ENCODE data around the gene GNG7.

GNG7 gene

DNA sequence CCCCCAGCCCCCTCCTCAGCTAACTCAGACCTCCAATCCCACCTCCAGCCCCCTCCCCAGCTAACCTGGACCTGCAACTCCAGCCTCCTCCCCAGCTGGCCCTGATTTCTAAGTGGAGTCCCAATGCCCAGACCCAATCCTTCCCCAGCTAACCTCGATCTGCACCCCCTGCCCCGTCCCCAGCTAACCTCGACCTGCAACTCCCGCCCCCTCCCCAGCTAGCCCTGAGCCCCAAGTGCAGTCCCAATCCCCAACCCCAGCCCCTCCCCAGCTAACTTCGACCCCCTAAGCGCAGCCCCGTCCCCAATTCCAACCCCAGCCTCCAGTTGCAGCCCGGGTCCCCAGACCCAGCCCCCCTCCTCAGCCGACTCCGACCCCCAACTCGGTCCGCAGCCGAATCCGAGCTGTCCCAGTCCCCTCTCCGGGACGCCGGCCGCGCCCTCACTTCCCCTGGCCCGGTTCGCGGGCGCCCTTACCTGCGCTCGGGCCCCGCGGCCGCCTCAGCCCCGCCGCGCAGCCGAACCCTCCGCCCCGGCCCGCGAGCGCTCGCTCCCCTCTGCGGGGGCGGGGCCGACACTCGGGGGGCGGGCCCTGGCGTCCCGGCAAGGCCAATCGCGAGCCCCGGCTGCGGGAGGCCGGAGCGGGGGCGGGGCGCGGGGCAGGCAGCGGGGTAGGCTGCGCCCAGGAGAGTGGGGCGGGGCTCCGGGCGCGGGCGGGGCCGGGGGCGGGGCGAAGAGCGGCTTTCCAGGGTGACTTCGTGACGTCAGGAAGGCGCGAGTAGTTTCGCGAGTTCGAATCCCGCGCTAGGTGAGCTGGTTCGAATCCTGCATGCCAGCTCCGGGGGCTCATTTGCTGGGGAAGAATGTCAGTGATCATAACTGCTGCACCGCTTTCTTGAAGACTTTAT lies at the start of gene GNG7:
Gene GNG7 (minus strand): TSS at position 525 of the 907 bp plus-strand sequence. CDS start 182,006 bp downstream, outside the sequence.
- Histone ChIP-seq H3K9me3 (ENCODE audit: control insufficient read depth, low read length) (no peaks in the 10 kb centered on the region), H3K27me3 (ENCODE audit: control insufficient read depth, insufficient read depth, low read length) (no peaks in the 10 kb centered on the region), H2AFZ (peak within 1 kb of the TSS; percentile 74), H3K4me2 (ENCODE audit: low read length) (peak within 1 kb of the TSS; percentile 68), H3K9ac (peak within 1 kb of the TSS; percentile 19), H3K4me3 (ENCODE audit: low read depth, low read length) (peak within 1 kb of the TSS; percentile 66), H3K27ac (peak within 1 kb of the TSS; percentile 39), H3K79me2 (no peaks in the 10 kb centered on the region), H3K36me3 (ENCODE audit: control insufficient read depth, insufficient read depth, low read length) (no peaks in the 10 kb centered on the region), H3K4me1 (peaks cover 8% of the 10 kb centered on the region)
- TF ChIP-seq, protein P1, sequence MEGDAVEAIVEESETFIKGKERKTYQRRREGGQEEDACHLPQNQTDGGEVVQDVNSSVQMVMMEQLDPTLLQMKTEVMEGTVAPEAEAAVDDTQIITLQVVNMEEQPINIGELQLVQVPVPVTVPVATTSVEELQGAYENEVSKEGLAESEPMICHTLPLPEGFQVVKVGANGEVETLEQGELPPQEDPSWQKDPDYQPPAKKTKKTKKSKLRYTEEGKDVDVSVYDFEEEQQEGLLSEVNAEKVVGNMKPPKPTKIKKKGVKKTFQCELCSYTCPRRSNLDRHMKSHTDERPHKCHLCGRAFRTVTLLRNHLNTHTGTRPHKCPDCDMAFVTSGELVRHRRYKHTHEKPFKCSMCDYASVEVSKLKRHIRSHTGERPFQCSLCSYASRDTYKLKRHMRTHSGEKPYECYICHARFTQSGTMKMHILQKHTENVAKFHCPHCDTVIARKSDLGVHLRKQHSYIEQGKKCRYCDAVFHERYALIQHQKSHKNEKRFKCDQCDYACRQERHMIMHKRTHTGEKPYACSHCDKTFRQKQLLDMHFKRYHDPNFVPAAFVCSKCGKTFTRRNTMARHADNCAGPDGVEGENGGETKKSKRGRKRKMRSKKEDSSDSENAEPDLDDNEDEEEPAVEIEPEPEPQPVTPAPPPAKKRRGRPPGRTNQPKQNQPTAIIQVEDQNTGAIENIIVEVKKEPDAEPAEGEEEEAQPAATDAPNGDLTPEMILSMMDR (IDR thresholded peaks at IDR 0.05), result no peak

- Histone ChIP-seq H3K79me2 (no peaks in the 10 kb centered on the region), H3K36me3 (ENCODE audit: control insufficient read depth, insufficient read depth, low read length) (no peaks in the 10 kb centered on the region), H3K27me3 (ENCODE audit: control insufficient read depth, insufficient read depth, low read length) (no peaks in the 10 kb centered on the region), H3K4me1 (no peaks in the 10 kb centered on the region), H2AFZ (no peak overlapping the region), H3K4me2 (ENCODE audit: low read length) (no peak overlapping the region), H3K9ac (no peak overlapping the region), H3K9me3 (ENCODE audit: control insufficient read depth, low read length) (no peaks in the 10 kb centered on the region), H3K4me3 (ENCODE audit: low read depth, low read length) (no peak overlapping the region), H3K27ac (no peak overlapping the region)
- TF ChIP-seq, protein P1 (IDR thresholded peaks at IDR 0.05), result no peak
These were observed 48.9 kb upstream of the GNG7 start for GRCh38 chr19:2751438-2751830.

GRCh38 chr19:2750808-2751437 lies 48.4 kb upstream of the GNG7 start:
- Histone ChIP-seq H3K27ac (no peak overlapping the region), H3K27me3 (ENCODE audit: control insufficient read depth, insufficient read depth, low read length) (no peaks in the 10 kb centered on the region), H3K4me3 (ENCODE audit: low read depth, low read length) (no peak overlapping the region), H2AFZ (no peak overlapping the region), H3K4me2 (ENCODE audit: low read length) (no peak overlapping the region), H3K9ac (no peak overlapping the region), H3K36me3 (ENCODE audit: control insufficient read depth, insufficient read depth, low read length) (no peaks in the 10 kb centered on the region), H3K79me2 (no peaks in the 10 kb centered on the region), H3K4me1 (no peaks in the 10 kb centered on the region), H3K9me3 (ENCODE audit: control insufficient read depth, low read length) (no peaks in the 10 kb centered on the region)
- TF ChIP-seq, protein P1 (IDR thresholded peaks at IDR 0.05), result no peak

DNA sequence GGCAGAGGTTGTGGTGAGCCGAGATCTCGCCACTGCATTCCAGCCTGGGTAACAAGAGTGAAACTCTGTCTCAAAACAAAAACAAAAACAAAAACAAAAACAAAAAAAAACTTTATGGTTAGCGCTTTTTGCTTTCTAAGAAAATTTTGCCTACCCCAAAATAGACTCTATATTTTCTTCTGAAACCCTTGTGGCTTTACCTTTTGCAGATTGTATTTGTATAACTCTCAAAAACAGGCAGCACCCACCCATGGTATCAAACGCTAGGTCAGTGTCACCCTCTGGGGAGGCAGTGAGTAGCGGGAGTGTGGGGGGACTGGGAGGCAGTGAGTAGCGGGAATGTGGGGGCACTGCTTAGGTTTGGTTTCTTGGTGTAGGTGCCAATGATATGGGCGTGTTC lies 44.9 kb upstream of the GNG7 start:
- TF ChIP-seq, protein P1 (IDR thresholded peaks at IDR 0.05), result no peak
- no peaks in the 10 kb centered on the region for H3K9me3 ChIP-seq (ENCODE audit: control insufficient read depth, low read length)
- no peak overlapping the region for H3K4me3 ChIP-seq (ENCODE audit: low read depth, low read length)
- no peaks in the 10 kb centered on the region for H3K4me1 ChIP-seq
- H2AFZ ChIP-seq, result no peak overlapping the region
- no peak overlapping the region for H3K27ac ChIP-seq
- H3K9ac ChIP-seq, result no peak overlapping the region
- no peaks in the 10 kb centered on the region for H3K27me3 ChIP-seq (ENCODE audit: control insufficient read depth, insufficient read depth, low read length)
- H3K4me2 ChIP-seq (ENCODE audit: low read length), result no peak overlapping the region
- no peaks in the 10 kb centered on the region for H3K79me2 ChIP-seq
- H3K36me3 ChIP-seq (ENCODE audit: control insufficient read depth, insufficient read depth, low read length), result no peaks in the 10 kb centered on the region

Measured in parathyroid adenoma (tissue), 2 donors.